ENCODE data around the gene PLD5.

DNA sequence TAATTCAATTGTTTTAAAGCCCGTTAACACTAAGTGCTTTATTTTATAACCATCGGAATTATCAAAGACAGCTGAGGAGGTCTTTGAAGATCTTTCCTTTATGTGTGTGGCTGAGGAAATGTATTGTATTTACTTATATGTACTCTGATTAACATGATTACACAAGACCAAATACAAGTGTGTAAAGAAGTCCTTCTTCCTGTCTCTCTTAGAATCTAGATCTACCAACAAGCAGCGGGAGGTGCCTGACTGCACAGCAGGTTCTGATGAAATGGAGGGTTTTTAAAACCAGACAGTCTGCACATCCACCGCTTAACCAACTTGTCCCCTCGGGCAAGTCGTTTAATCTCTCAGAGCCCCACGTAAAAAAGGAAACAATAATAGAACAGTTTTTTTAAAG is 285.1 kb downstream of the PLD5 start:
- TF ChIP-seq, protein P1, sequence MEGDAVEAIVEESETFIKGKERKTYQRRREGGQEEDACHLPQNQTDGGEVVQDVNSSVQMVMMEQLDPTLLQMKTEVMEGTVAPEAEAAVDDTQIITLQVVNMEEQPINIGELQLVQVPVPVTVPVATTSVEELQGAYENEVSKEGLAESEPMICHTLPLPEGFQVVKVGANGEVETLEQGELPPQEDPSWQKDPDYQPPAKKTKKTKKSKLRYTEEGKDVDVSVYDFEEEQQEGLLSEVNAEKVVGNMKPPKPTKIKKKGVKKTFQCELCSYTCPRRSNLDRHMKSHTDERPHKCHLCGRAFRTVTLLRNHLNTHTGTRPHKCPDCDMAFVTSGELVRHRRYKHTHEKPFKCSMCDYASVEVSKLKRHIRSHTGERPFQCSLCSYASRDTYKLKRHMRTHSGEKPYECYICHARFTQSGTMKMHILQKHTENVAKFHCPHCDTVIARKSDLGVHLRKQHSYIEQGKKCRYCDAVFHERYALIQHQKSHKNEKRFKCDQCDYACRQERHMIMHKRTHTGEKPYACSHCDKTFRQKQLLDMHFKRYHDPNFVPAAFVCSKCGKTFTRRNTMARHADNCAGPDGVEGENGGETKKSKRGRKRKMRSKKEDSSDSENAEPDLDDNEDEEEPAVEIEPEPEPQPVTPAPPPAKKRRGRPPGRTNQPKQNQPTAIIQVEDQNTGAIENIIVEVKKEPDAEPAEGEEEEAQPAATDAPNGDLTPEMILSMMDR (CRISPR knock-in tag; IDR thresholded peaks at IDR 0.05) = no peak
- TF ChIP-seq ZNF24 (IDR thresholded peaks at IDR 0.05) (no peak), GABPA (IDR thresholded peaks at IDR 0.05; ENCODE audit: low read depth, low read length) (no peak), GABPA (CRISPR knock-in tag; IDR thresholded peaks at IDR 0.05; ENCODE audit: low read depth) (no peak), ZNF430 (CRISPR knock-in tag; IDR thresholded peaks at IDR 0.05) (no peak), ZNF234 (CRISPR knock-in tag; conservative IDR thresholded peaks at IDR 0.05) (no peak)
- TF ChIP-seq, protein P2, sequence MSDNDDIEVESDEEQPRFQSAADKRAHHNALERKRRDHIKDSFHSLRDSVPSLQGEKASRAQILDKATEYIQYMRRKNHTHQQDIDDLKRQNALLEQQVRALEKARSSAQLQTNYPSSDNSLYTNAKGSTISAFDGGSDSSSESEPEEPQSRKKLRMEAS (IDR thresholded peaks at IDR 0.05) = no peak
